MCF 10A (cell line): ENCODE measurements around the gene NAALADL1. TPM values are rescaled to one million over a fixed set of nuclear protein-coding genes. Genes with fewer than 3 reads are reported as not detected.

Source experiments
- BruUV-seq: library from RNA; stranded (reverse); fragments of 400-500 nt; replicated peaks from 2 replicates; lab custom pipeline; 2021; lab: Mats Ljungman, UMichigan
- CTCF ChIA-PET: fragments of 300-600 bp; sonication (Branson Sonifier 250); formaldehyde crosslinking; extraction: SDS; loops from one replicate; lab custom pipeline; 2021; ENCODE audit warnings: antibody characterized with exemption, inconsistent platforms; lab: Yijun Ruan, JAX
- POLR2A ChIA-PET: fragments of 300-600, 350-650 bp; sonication (Branson Sonifier 250); formaldehyde crosslinking; extraction: SDS; loops from one replicate; lab custom pipeline; 2020; ENCODE audit warnings: antibody characterized with exemption, inconsistent platforms; lab: Yijun Ruan, JAX
- DNase-seq: peaks from one replicate; pipeline ENCODE4 v3.0.0-alpha.2; 2018; ENCODE audit not compliant: unreplicated experiment
- H3K27ac Mint-ChIP-seq: one replicate; pipeline ENCODE4 v1.8.0; 2022; ENCODE audit warnings: mild to moderate bottlenecking, low read depth, mixed read lengths; ENCODE audit not compliant: unreplicated experiment
- H3K27me3 Mint-ChIP-seq: one replicate; pipeline ENCODE4 v1.8.0; 2022; ENCODE audit warnings: mixed read lengths; ENCODE audit not compliant: insufficient read depth, unreplicated experiment
- H3K36me3 Mint-ChIP-seq: one replicate; pipeline ENCODE4 v1.8.0; 2022; ENCODE audit warnings: mild to moderate bottlenecking, moderate library complexity, mixed read lengths; ENCODE audit not compliant: insufficient read depth, unreplicated experiment
- H3K4me1 Mint-ChIP-seq: one replicate; pipeline ENCODE4 v1.8.0; 2022; ENCODE audit warnings: mixed read lengths; ENCODE audit not compliant: insufficient read depth, unreplicated experiment
- H3K4me3 Mint-ChIP-seq: one replicate; pipeline ENCODE4 v1.8.0; 2022; ENCODE audit warnings: mild to moderate bottlenecking, moderate library complexity, mixed read lengths; ENCODE audit not compliant: unreplicated experiment
- H3K9me3 Mint-ChIP-seq: one replicate; pipeline ENCODE4 v1.8.0; 2022; ENCODE audit warnings: mixed read lengths; ENCODE audit not compliant: unreplicated experiment
- intact Hi-C: fragments of 100-400 bp; cut with micrococcal nuclease; formaldehyde crosslinking; loops from 2 replicates; pipeline ENCODE4 v1.14.1; 2022
- total RNA-seq: library from RNA; stranded (reverse); gene quantifications from 2 replicates; pipeline ENCODE4 v1.2.3, GENCODE V29; 2022
- TF ChIP-seq, protein P1 (sequence below): fragments of 200-600 bp; IDR thresholded peaks from one replicate; pipeline ENCODE4 v1.8.0; 2022; ENCODE audit warnings: antibody characterized with exemption, mild to moderate bottlenecking; ENCODE audit not compliant: unreplicated experiment

Gene NAALADL1
- total RNA-seq, 1 experiment from 2014 or later, result not detected

DNA sequence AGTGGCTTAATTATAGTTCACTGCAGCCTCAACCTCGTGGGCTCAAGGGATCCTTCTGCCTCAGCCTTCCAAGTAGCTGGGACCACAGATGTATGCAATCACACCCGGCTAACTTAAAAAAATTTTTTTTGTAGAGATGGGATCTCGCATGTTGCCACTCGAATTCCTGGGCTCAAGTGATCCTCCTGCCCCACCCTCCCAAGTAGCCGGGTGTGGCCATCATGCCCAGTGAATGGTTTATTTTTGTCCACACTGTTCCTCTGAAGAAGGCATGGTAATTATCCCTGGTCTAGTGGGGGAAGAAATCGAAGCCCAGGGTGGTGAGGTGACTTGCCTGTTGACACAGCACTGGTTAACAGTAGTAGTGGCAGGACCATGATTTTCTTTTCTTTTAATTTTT lies 15.5 kb downstream of the NAALADL1 start:
- intact Hi-C loops, result loop anchor here (5.0 kb wide), 1 partner anchor 39 kb away; the partner anchor contains the start of genes CDCA5 and ZFPL1
- no peaks in the 10 kb centered on the region for H3K9me3 Mint-ChIP-seq
- no peak for DNase-seq

GRCh38 chr11:65040847-65041622 lies 17.3 kb downstream of the NAALADL1 start, which contains the start of gene SAC3D1:
TSS of gene SAC3D1 (plus strand) at chr11:65041210. CDS start at chr11:65041293, 83 bp downstream.
- peak; percentile 93 for DNase-seq
- BruUV-seq, result no TSS peak
- TF ChIP-seq, protein P1, sequence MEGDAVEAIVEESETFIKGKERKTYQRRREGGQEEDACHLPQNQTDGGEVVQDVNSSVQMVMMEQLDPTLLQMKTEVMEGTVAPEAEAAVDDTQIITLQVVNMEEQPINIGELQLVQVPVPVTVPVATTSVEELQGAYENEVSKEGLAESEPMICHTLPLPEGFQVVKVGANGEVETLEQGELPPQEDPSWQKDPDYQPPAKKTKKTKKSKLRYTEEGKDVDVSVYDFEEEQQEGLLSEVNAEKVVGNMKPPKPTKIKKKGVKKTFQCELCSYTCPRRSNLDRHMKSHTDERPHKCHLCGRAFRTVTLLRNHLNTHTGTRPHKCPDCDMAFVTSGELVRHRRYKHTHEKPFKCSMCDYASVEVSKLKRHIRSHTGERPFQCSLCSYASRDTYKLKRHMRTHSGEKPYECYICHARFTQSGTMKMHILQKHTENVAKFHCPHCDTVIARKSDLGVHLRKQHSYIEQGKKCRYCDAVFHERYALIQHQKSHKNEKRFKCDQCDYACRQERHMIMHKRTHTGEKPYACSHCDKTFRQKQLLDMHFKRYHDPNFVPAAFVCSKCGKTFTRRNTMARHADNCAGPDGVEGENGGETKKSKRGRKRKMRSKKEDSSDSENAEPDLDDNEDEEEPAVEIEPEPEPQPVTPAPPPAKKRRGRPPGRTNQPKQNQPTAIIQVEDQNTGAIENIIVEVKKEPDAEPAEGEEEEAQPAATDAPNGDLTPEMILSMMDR, result no peak
- Mint-ChIP-seq H3K27ac (peak within 1 kb of the TSS; percentile 84), H3K36me3 (peaks cover 25% of the 10 kb centered on the region), H3K4me1 (peaks cover 10% of the 10 kb centered on the region), H3K27me3 (no peaks in the 10 kb centered on the region), H3K4me3 (peak within 1 kb of the TSS; percentile 89), H3K9me3 (no peaks in the 10 kb centered on the region)
- CTCF ChIA-PET, result interaction anchor here (0.6 to 5.5 kb wide), 9 partner anchors 13 to 195 kb away, joined by 3 to 27 read pairs (median 4); partner anchors contain the start of genes ARL2, CDCA5, FAU and MRPL49
- POLR2A ChIA-PET, result interaction anchor here (0.6 to 2.7 kb wide), 27 partner anchors 9 to 849 kb away, joined by 3 to 20 read pairs (median 5); partner anchors contain the start of genes ARL2, ATG2A, CCDC85B and FAU
- intact Hi-C loops, result loop anchor here (5.0 kb wide), 1 partner anchor 41 kb away; the partner anchor contains the start of genes CDCA5 and ZFPL1

More for the DNA sequence above, 15.5 kb downstream of the NAALADL1 start:
- Mint-ChIP-seq H3K27ac (no peak overlapping the region), H3K36me3 (peaks cover 19% of the 10 kb centered on the region), H3K27me3 (no peaks in the 10 kb centered on the region), H3K4me3 (peak overlapping the region; percentile 89), H3K4me1 (peaks cover 10% of the 10 kb centered on the region)
- ChIA-PET POLR2A (interaction anchor here (0.8 to 1.6 kb wide), 5 partner anchors 10 to 139 kb away, joined by 3 to 4 read pairs (median 3); partner anchors contain the start of genes CAPN1 and MRPL49), CTCF (interaction anchor here (1.1 kb wide), 1 partner anchor 52 kb away, joined by 4 read pairs; no protein-coding TSS in a partner anchor)
- BruUV-seq, result no TSS peak
- TF ChIP-seq, protein P1, result no peak

DNA sequence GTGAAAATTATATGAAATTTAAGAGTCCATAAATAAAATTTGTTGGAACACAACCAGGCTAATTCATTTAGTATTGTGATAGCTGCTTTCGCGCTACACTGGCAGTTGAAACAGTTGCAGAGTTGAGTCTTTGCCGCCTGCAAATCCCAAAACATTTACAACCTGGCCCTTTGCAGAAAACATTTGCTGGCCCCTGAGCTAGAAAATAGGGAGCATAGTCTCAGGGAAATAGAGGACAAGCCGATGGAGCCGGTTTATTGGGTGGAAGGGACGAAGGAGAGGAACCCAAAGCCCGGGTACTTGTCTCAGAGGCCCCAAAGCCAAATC lies 17.9 kb downstream of the NAALADL1 start:
- Mint-ChIP-seq H3K27me3 (no peaks in the 10 kb centered on the region), H3K27ac (peak overlapping the region; percentile 84), H3K9me3 (no peaks in the 10 kb centered on the region), H3K36me3 (peaks cover 25% of the 10 kb centered on the region), H3K4me3 (peak overlapping the region; percentile 89), H3K4me1 (peaks cover 10% of the 10 kb centered on the region)
- ChIA-PET CTCF (interaction anchor here (0.6 to 5.5 kb wide), 8 partner anchors 13 to 195 kb away, joined by 3 to 27 read pairs (median 4); partner anchors contain the start of genes ARL2, CDCA5, FAU and MRPL49), POLR2A (interaction anchor here (0.7 to 2.7 kb wide), 21 partner anchors 9 to 850 kb away, joined by 3 to 20 read pairs (median 5); partner anchors contain the start of genes ARL2, ATG2A, CCDC85B and FAU)
- TF ChIP-seq, protein P1, result no peak
- no TSS peak for BruUV-seq
- no peak for DNase-seq
- intact Hi-C loops, result loop anchor here (5.0 kb wide), 1 partner anchor 42 kb away; the partner anchor contains the start of genes CDCA5 and ZFPL1
